ENCODE results near the gene MYO5A. TPM values are rescaled to one million over a fixed set of nuclear protein-coding genes. Genes with fewer than 3 reads are reported as not detected.
A peak's percentile ranks its signal among the peaks of the same experiment; 100 is the strongest.

MYO5A gene
- total and polyA plus RNA-seq, 8 donors, result 2.4 to 11.9 (median 8.1) TPM

GRCh38 chr15:52427804-52428203 lies 100.9 kb downstream of the MYO5A start:
- Histone ChIP-seq H3K4me3 (no peak overlapping the region), H3K27me3 (no peaks in the 10 kb centered on the region), H3K4me1 (no peaks in the 10 kb centered on the region), H3K36me3 (no peaks in the 10 kb centered on the region), H3K27ac (no peak overlapping the region), H3K9me3 (no peaks in the 10 kb centered on the region)
- peak in 2 of 4 donors; percentile 39 to 56 for ATAC-seq
- FAIRE-seq, result no peak
- 18 to 20% methylated on average over 3 of the region's 3 CpGs for WGBS, 2 donors
- intact Hi-C loops (cut with DNase I), result no loop called here
- DNase-seq, result no peak
- TF ChIP-seq CTCF (IDR thresholded peaks at IDR 0.05), result no peak

- no peak for TF ChIP-seq CTCF (IDR thresholded peaks at IDR 0.05)
- intact Hi-C loops (cut with DNase I), result no loop called here
- no peak overlapping the region for H3K27ac ChIP-seq
- ATAC-seq (no peak), FAIRE-seq (no peak), DNase-seq (no peak)
- no peaks in the 10 kb centered on the region for H3K9me3 ChIP-seq
- H3K27me3 ChIP-seq, result no peaks in the 10 kb centered on the region
- no peak overlapping the region for H3K4me3 ChIP-seq
- no peaks in the 10 kb centered on the region for H3K36me3 ChIP-seq
- H3K4me1 ChIP-seq, result no peaks in the 10 kb centered on the region
- WGBS, 2 donors, result 97 to 99% methylated on average over 2 of the region's 2 CpGs
Observed at GRCh38 chr15:52424856-52425431, 103.7 kb downstream of the MYO5A start.

- Histone ChIP-seq H3K36me3 (no peaks in the 10 kb centered on the region), H3K4me3 (no peak overlapping the region), H3K27ac (no peak overlapping the region), H3K9me3 (no peaks in the 10 kb centered on the region), H3K27me3 (no peaks in the 10 kb centered on the region), H3K4me1 (no peaks in the 10 kb centered on the region)
- FAIRE-seq (no peak), DNase-seq (no peak), ATAC-seq (no peak)
- 98 to 100% methylated on average over 1 of the region's 1 CpG for WGBS, 2 donors
- TF ChIP-seq CTCF (IDR thresholded peaks at IDR 0.05), result no peak
- intact Hi-C loops (cut with DNase I), result no loop called here
Observed at GRCh38 chr15:52423852-52424251, 104.8 kb downstream of the MYO5A start.

GRCh38 chr15:52422001-52422400 lies 106.7 kb downstream of the MYO5A start:
- Histone ChIP-seq H3K4me1 (no peaks in the 10 kb centered on the region), H3K36me3 (no peaks in the 10 kb centered on the region), H3K27me3 (no peaks in the 10 kb centered on the region), H3K9me3 (no peaks in the 10 kb centered on the region), H3K4me3 (no peak overlapping the region), H3K27ac (no peak overlapping the region)
- DNase-seq, result no peak
- no peak for FAIRE-seq
- TF ChIP-seq CTCF (IDR thresholded peaks at IDR 0.05), result no peak
- intact Hi-C loops (cut with DNase I), result no loop called here
- no peak for ATAC-seq

GRCh38 chr15:52421029-52421428 lies 107.7 kb downstream of the MYO5A start:
- no peak for ATAC-seq
- H3K4me1 ChIP-seq, result no peaks in the 10 kb centered on the region
- H3K9me3 ChIP-seq, result no peaks in the 10 kb centered on the region
- intact Hi-C loops (cut with DNase I), result no loop called here
- H3K4me3 ChIP-seq, result no peak overlapping the region
- no peak for DNase-seq
- no peak for TF ChIP-seq CTCF (IDR thresholded peaks at IDR 0.05)
- no peaks in the 10 kb centered on the region for H3K27me3 ChIP-seq
- 92 to 95% methylated on average over 3 of the region's 3 CpGs for WGBS, 2 donors
- no peaks in the 10 kb centered on the region for H3K36me3 ChIP-seq
- FAIRE-seq, result no peak
- H3K27ac ChIP-seq, result no peak overlapping the region
